Endothelial cell of umbilical vein (primary cell): Measurements from ENCODE around the gene IGFL1.

Experiments
- EZH2 ChIP-seq: IDR thresholded peaks from 2 replicates; pipeline ENCODE4 v1.6.1; 2012; ENCODE audit warnings: borderline replicate concordance, low read depth, mild to moderate bottlenecking, moderate library complexity, low read length, inconsistent platforms; ENCODE audit not compliant: severe bottlenecking
- FOS ChIP-seq: IDR thresholded peaks from 2 replicates; pipeline ENCODE4 v1.6.1; 2011; ENCODE audit warnings: mild to moderate bottlenecking, low read length, moderate library complexity, borderline replicate concordance; ENCODE audit not compliant: insufficient read depth
- JUN ChIP-seq: IDR thresholded peaks from 2 replicates; pipeline ENCODE4 v1.6.1; 2011; ENCODE audit warnings: borderline replicate concordance, low read depth; ENCODE audit not compliant: insufficient read length, insufficient read depth
- MYC ChIP-seq: IDR thresholded peaks from one replicate; pipeline ENCODE4 v1.6.1; 2011; ENCODE audit warnings: mild to moderate bottlenecking, low read depth, low read length
- POLR2A ChIP-seq: IDR thresholded peaks from 2 replicates; pipeline ENCODE4 v1.6.1; 2012; ENCODE audit warnings: low read depth, mild to moderate bottlenecking, control low read depth, low read length
- POLR2AphosphoS5 ChIP-seq: IDR thresholded peaks from 2 replicates; pipeline ENCODE4 v1.6.1; 2012; ENCODE audit warnings: low read depth, mild to moderate bottlenecking, control low read depth, low read length, moderate library complexity; ENCODE audit not compliant: insufficient read depth
- TF ChIP-seq, protein P1 (sequence below), 2 donors: IDR thresholded peaks; 1 replicate in 1 of 2; 2 replicates in 1 of 2; pipeline ENCODE4 v1.5.1; 2011; ENCODE audit warnings: low read length in 2 of 2, mild to moderate bottlenecking in 2 of 2, moderate library complexity in 2 of 2, control low read depth in 1 of 2, inconsistent platforms in 1 of 2, low read depth in 1 of 2; ENCODE audit not compliant: insufficient read depth in 1 of 2; ENCODE audit errors: extremely low read depth in 1 of 2
- TF ChIP-seq, protein P2 (sequence below): IDR thresholded peaks from 2 replicates; pipeline ENCODE4 v1.6.1; 2011; ENCODE audit not compliant: insufficient read depth, insufficient read length

DNA sequence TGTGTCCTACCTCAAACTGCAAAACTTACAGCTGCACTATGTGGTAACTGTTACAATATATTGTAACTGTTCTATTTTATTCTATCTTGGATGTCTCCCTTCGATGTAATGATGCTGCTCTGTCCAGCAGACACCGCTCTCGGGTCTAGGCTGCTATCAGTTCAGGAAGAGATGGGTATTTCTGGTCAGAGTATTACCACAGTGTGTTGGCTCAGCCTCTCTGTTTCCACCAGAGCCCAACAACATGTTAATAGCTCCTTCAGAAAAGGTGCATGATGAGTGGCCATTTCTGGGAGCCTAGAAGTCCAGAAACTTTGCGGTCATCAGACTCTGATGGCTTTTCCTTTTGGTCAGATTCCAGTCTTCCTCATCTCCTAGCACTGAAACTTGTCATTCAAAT is 35.9 kb upstream of the IGFL1 start:
- TF ChIP-seq POLR2A (no peak), EZH2 (no peak), MYC (no peak), FOS (no peak), POLR2AphosphoS5 (no peak), JUN (no peak)
- TF ChIP-seq, protein P1, sequence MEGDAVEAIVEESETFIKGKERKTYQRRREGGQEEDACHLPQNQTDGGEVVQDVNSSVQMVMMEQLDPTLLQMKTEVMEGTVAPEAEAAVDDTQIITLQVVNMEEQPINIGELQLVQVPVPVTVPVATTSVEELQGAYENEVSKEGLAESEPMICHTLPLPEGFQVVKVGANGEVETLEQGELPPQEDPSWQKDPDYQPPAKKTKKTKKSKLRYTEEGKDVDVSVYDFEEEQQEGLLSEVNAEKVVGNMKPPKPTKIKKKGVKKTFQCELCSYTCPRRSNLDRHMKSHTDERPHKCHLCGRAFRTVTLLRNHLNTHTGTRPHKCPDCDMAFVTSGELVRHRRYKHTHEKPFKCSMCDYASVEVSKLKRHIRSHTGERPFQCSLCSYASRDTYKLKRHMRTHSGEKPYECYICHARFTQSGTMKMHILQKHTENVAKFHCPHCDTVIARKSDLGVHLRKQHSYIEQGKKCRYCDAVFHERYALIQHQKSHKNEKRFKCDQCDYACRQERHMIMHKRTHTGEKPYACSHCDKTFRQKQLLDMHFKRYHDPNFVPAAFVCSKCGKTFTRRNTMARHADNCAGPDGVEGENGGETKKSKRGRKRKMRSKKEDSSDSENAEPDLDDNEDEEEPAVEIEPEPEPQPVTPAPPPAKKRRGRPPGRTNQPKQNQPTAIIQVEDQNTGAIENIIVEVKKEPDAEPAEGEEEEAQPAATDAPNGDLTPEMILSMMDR (IDR thresholded peaks at IDR 0.05; ENCODE audit: extremely low read depth in 1 of 2, insufficient read depth in 1 of 2, low read depth in 1 of 2, low read length in 2 of 2), result no peak
- TF ChIP-seq, protein P2, sequence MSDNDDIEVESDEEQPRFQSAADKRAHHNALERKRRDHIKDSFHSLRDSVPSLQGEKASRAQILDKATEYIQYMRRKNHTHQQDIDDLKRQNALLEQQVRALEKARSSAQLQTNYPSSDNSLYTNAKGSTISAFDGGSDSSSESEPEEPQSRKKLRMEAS, result no peak
